Measurements from ENCODE around the gene ATP9B.

ATP9B gene

DNA sequence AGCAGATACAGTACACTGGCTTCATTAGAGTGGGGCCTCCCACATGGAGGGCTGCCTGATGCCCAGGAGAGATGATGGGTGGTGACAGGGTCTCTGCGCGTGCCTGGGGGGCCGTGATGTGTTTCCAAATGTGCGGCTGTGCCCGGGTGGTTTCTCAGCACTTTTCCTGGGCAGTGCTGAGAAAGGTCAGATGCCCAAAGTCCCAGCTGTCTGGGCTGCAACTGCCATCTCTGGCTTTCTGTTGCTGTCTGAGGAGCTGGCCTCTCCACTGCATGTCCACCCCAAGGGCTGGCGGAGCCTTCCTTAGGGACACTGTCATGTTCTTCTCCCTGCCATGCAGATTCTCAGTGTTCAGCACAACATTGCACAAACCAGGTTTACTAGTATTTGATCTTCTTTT is 263.9 kb downstream of the ATP9B start:
- no peak for DNase-seq

DNA sequence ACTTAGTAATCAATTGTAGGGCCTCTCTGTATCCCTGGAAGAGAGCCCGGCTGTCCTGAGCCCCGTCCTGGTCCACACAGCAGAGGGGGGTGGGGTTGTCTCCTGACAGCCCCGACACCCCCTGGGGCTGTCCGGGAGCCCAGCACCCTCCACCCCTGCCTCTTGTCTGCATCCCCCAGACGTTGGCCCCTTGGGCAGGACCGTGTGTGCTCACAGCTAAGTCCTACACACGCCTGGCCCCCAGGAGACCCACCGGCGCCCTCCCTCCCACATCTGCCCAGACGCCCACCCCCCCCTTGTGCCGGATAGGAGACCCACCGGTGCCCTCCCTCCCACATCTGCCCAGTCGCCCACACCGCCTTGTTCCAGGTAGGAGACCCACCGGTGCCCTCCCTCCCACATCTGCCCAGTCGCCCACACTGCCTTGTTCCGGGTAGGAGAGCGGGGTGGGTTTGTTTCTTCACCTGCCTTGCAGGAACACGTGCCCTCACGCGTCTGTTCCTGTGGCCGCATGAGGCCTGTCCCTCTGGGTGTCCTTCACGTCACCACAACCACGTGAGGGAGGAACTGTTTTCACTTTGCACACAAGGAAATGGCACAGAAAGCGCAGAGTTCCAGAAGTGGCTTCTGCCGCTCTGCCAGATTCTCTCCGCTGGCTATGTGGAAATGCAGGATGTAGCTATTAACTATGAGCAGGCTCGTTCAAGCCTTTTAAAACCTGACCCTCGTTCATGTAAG is 265.5 kb downstream of the ATP9B start:
- DNase-seq: no peak

DNA sequence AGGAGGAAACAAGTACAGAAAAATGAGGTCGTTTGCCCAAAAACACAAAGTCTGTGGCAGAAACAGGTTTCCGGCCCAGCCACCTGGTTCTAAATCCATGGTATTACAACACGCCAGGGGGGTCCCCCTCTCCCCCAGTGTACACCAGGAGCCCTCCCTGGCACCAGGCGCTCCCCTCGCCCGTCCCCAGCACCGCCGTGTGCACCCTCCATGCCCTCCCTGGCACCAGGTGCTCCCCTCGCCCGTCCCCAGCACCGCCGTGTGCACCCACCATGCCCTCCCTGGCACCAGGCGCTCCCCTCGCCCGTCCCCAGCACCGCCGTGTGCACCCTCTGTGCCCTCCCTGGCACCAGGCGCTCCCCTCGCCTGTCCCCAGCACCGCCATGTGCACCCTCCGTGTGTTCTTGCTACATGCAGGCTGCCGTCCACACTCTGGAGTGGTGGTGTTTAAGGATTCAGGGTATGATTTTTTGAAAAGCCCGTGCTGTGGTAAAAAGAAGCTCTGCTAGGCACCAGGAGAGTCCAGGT is 266.7 kb downstream of the ATP9B start:
- DNase-seq: no peak

DNA sequence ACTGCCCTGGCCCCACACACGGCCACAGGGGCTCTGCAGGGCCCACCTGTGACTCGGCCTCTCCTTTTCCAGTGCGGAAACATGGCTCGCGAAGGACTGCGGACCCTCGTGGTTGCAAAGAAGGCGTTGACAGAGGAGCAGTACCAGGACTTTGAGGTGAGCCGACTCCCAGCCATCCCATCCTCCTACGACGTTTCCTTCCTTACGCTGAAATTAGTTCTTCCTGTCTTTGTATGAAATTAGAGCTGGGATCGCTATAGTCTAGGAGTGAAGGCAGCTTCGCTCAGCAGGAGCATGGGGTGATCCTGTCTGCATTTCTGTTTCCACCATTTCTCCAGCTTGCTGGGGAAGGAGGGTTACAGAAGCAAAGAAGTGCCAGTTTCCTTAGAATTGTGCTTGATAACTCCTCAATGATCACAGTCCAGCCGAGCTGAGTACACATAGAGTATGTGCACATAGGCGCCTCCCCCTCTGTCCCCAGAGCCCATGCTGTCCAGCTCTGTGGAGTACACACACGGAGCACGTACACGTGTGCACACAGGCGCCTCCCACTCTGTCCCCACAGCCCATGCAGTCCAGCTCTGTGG is 267.5 kb downstream of the ATP9B start:
- DNase-seq: no peak

DNA sequence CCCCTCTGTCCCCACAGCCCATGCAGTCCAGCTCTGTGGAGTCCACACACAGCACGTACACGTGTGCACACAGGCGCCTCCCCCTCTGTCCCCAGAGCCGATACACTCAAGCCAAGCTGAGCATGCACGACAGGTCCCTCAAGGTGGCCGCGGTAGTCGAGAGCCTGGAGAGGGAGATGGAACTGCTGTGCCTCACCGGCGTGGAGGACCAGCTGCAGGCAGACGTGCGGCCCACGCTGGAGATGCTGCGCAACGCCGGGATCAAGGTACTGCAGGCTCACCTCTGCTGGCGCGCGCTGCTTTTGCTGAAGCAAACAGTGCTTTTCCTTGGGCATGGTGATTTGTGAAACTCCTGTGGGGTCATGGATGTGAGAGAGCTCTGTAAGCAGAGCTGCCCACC is 268.0 kb downstream of the ATP9B start:
- DNase-seq: no peak

DNA sequence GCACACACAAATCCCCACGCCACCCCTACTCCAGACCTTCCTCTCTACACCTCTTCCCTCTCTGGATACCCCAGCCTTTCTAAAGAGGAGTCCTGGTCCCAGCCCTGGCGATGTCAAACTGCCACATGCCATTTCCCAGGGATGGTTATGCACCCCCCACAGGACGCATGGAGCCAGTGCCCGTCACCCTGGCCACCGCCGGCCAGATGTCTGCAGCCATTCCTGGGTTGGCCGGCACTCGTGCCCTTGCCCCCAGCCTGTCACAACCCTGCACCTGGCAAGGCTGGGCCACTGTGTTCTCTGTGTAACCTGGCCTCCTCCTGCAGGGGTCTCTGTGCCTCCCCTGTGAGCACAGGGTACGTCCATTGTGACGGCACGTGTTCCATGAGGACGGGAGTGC is 268.4 kb downstream of the ATP9B start:
- DNase-seq: no peak

DNA sequence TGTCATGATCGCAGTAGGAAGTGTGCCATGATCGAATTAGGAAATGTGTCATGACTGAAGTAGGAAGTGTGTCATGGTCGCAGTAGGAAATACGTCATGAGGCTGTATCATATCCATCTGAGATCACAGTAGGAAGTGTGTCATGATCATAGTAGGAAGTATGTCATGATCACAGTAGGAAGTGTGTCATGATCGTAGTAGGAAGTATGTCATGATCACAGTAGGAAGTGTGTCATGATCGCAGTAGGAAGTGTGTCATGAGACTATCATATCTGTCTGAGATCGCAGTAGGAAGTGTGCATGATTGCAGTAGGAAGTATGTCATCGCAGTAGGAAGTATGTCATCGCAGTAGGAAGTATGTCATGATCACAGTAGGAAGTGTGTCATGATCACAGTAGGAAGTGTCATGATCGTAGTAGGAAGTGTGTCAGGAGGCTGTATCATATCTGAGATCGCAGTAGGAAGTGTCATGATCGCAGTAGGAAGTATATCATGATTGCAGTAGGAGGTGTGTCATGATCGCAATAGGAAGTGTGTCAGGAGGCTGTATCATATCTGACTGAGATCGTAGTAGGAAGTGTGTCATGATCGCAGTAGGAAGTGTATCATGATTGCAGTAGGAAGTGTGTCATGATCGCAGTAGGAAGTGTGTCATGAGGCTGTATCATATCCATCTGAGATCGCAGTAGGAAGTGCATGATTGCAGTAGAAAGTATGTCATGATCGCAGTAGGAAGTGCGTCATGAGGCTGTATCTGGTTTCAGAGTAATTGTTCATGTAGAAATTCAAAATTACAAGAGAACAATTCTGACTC is 270.1 kb downstream of the ATP9B start:
- no peak for DNase-seq

DNA sequence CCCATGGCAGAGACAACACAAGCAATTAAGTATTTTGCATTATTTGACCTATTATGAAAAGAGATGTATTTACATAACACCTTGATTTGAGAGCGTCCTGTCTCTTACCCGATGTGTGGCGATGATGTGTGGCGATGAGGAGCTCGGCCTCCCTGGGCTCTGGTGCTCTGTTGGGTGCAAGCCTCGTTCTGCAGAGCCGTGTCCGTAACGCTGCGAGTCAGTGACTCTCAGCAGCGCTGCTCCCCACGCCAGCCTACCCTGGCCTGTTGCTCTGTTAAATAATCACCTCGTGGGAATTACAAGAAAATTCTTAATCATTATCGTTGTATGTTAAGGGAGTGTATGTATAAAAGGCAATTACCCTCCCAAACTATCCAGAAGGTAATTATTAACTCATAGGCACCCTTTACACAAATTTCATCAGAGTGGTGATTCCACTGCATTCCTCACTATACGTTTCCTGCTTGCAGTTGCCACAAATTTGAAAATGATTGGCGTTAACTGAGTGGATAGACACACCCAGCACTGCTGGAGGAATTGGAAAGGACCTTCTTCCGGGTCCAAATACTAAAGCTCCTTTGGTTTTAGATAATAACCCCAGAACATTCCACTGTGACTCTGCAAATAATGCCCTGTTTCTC is 274.5 kb downstream of the ATP9B start:
- no peak for DNase-seq

DNA sequence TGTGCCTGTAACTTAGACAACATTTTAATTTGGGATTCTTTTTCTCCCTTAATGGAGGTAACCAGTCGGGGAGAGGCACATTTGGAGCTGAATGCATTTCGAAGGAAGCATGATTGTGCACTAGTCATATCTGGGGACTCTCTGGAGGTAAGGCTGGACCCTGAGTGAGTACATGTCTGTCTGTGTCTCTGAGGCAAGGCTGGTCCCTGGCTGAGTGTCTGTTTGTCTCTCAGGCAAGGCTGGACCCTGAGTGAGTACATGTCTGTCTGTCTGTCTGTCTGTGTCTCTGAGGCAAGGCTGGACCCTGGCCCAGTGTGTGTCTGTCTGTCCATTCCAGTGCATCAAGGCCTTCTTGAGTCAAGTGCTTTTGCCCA is 275.0 kb downstream of the ATP9B start:
- no peak for DNase-seq

DNA sequence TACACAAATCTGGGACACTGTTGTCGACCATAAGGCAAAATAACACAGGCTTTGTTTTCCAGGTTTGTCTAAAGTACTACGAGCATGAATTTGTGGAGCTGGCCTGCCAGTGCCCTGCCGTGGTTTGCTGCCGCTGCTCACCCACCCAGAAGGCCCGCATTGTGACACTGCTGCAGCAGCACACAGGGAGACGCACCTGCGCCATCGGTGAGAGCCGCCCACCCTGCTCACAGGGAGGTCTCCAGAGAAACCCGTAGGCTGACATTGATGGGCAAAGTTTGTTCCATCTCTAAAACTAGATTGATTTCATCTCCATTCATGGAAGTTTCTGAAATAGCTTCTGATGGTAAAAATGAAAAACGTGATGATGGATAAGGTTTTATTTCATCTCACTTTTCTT is 276.2 kb downstream of the ATP9B start:
- no peak for DNase-seq

DNA sequence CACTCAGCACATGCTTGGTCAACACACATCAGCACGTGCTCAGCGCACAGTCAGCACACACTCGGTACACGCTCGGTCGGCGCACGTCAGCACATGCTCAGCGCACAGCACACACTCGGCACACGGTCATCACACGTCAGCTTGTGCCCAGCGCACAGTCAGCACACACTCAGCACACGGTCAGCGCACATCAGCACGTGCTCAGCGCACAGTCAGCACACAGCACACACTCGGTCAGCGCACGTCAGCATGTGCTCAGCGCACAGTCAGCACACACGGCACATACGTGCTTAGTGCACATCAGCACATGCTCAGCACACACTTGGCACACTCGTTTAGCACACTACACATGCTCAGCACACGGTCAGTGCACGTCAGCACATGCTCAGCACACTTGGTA is 276.8 kb downstream of the ATP9B start:
- no peak for DNase-seq

DNA sequence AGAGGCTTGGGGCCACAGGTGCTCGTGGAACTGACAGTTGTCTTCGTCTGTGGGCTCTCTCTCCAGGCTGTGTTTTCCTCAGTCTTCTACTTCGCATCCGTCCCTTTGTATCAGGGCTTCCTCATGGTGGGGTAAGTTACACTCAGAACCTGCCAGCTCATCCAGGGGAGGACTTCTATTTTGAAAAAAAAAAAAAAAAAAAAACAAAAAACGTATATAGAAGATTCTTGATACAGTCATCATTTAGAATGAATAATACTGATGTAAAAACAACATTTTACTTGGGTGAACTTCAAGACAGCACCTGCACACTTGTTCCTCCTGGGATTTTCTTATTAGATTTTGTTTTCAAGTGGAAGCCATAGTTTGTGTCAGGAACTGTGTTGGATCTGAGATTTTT is 278.9 kb downstream of the ATP9B start:
- no peak for DNase-seq

DNA sequence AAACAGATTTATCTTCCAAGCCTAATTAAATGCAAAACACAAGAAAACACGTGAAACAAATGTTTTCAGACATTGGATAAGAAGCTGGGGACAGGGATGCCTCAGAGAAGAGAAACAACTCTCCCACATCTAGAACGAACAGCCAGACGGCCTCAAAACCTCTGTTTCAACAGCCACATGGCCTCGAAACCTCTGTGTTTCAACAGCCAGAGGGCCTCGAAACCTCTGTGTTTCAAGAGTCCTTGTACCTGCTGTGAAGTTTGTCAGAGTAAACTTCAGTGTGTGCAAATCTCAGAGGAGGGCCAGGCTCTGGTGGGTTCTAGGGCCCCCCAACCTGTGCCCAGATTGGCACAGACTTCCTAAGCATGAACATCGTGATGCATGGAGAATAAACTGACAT is 283.2 kb downstream of the ATP9B start:
- DNase-seq: no peak

DNA sequence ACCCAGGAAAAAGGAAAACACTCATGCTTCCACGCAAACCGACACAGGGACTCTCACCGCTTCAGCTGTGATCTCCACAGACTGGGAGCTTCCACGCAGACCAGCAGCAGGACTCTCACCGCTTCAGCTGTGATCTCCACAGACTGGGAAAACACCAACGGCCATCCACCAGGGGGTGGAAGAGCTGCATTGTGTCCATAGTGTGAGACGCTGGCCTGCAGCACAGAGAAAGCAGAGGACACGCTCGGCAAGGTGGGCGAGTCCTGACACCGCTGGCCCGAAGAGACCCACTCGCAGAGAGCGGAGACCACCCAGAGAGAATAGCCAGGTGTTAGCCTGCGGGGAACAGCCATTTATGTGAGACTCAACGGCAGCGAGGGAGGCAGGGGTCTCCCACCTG is 284.1 kb downstream of the ATP9B start:
- no peak for DNase-seq

DNA sequence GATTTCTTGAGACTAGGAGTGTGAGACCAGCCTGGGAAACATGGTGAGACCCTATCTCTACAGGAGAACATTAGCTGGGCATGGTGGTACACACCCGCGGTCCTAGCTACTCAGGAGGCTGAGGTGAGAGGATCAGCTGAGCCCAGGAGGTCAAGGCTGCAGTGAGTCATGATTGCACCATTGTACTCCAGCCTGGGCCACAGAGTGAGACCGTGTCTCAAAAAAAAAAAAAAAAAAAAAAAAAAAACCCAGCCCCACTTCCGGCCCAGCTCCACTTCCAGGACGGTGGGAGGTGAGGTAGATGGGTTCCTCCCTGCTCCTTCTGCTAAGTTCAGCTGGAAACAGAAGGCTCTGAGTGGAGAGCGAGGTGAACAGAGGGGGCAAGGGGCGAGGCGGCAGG is 285.2 kb downstream of the ATP9B start:
- no peak for DNase-seq

DNA sequence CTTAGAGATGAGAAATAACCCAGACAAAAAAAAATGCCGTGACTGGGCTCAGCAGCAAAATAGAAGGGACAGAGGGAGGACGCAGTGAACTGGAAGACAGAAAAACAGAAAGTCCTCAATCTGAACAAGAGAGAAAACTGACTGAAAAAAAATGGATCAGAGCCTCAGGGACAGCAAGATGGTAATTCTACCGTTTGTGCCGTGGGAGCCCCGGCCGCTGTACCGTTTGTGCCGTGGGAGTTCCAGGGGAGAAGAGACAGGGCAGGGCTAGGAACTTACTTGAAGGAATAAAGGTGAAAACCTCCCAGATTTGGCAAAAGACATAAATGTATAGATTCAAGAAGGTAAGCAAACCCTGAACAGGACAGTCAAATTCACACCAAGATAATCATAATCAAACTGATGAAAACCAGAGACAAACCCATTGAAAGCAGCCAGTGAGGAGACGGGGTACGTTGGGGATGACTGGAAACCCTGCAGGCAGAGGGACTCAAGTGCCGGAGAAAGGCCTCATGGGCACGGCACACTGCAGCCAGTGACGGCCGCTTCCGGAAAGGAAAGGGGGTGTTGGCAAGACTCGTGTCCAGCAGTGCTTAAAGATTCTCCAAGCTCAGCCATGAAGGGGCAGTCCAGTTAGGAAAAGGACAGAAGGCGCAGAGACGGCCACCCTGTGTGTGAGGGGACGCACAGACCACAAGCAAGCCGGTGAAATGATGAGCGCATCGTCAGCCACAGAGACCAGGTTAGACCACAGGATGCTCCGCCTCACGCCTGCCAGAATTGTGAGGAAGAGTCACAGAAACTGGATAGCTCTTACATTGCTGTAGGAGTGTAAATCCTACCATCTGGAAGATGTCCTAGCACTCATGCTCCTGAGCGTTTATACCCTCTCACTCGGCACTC is 286.5 kb downstream of the ATP9B start:
- no peak for DNase-seq

DNA sequence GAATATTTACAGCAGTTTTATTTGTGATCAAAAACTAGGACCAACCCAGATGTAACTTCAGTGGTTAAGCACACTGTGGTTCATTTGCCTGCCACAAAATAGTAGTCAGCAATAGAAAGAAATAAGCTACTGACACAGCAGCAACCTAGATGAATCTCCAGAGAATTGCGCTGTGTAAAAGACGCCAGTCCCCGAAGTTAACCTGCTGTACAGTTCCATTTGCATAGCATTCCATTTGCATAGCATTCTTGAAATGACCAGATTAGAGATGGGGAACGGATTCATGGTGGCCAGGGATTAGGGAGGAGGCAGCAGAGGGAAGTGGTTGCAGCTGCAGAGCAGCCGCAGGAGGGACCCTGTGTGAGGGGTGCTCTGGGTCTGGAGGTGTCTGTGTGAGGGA is 287.2 kb downstream of the ATP9B start:
- DNase-seq: no peak

DNA sequence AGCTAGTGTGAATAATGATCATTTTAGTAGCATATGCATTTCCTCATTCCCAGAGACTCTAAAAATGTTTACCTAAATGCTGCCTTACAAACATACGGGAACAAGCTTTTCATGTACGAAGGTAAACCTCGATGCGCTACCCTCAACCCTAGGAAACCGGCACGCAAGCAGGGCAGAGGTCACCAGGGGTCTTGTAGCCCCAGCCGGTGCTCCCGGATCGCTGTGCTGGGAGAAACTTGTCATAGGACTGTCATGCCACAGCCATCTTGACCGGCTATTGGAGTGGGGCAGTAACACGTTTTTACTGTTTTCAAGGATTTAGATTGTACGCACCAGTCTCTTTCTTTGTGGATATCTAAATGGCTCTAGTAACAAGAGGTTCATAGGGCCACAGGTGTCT is 291.7 kb downstream of the ATP9B start:
- DNase-seq: no peak

DNA sequence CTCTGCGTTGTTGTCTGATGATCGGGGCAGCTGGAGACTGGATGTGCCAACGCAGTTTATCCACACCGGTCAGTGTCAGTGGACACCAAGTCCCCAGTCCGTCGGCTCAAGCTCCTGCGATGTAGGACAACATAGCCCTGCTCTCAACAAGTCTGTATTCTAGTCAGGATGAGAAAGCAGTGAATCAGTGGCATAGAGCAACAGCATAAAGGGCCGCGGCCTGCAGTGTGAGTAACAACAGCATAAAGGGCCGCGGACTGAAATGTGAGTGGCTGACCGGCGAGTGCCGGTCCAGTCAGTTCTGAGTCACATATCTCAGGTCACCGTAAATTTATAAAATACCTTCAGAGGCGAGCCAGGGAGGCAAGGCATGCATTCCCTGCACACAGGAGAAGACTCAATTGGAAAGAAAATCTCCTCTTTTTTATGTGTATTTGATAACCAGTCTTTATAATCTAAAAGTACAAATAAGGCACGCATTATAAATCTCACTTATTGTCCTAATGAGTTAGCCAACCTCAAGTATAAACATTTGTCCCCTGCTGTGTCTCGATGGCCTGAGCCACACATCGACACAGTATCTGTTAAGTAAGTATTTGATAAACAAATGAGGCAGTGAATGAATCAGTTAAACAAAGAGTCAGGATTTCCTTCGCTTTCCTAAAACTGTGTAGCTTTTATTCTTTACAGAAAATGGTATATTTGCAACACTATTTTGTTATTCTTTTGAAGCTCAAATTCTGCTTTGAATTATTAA is 292.8 kb downstream of the ATP9B start:
- DNase-seq: no peak

DNA sequence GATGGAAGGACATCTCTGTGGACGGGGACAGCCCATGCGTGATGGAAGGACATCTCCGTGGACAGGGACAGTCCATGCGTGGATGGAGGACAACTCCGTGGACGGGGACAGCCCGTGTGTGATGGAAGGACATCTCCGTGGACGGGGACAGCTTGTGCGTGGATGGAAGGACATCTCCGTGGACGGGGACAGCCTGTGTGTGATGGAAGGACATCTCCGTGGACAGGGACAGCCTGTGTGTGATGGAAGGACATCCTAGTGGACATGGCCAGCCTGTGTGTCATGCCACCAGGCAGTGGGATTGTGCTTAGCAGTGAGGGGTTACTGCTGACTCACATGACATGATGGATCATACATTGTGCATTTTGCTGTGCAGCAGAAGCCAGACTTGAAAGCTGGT is 296.5 kb downstream of the ATP9B start:
- DNase-seq: no peak

Data from suppressor macrophage (primary cell).